ENCODE results near the gene UTF1. TPM values are rescaled to one million over a fixed set of nuclear protein-coding genes. Genes with fewer than 3 reads are reported as not detected.

Gene UTF1
- total and polyA plus RNA-seq, 9 of the 15 experiments (the other 6 are each of a cell fraction or from before 2014, with no cell fraction given): 0.35 to 0.46 TPM; not detected in 7

GRCh38 chr10:133272301-133272963, 42.4 kb downstream of the UTF1 start (continued):
- TF ChIP-seq CTCFL (IDR thresholded peaks at IDR 0.05; ENCODE audit: borderline replicate concordance, insufficient read depth, low read depth, low read length, poor library complexity, severe bottlenecking): no peak

DNA sequence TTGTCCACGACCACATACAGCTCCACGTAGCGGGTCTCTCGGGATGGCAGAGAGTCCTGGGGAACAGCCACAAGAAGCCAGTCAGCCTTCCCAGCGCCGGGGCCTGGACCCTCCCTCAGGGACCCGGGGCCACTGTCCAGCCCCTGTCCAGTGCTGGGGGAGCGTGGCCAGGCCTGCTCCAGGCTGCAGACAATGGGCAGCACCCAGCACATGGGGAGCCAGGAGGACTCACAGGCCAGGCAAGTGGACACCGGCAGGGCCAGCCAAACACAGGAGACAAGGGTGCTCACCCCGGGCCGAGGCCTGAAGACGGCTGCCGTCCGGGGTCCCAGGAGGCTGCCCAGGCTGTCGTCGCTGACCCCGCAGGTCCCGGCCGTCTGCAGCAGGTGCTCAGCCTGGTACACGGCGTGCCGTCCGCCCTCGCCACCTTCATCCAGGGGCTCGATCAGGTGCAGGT, 43.0 kb downstream of the UTF1 start:
- WGBS (ENCODE audit: insufficient coverage, low coverage, missing lambda C conversion rate): 81% methylated on average over 7 of the region's 25 CpGs
- no peak overlapping the region for H3K9ac ChIP-seq (ENCODE audit: insufficient read depth in 1 of 2, low read depth in 2 of 2, low read length in 2 of 2)
- H3K4me3 ChIP-seq: no peak overlapping the region
- no TSS peak for BruUV-seq (replicated peaks)
- no peaks in the 10 kb centered on the region for H3K9me1 ChIP-seq (ENCODE audit: control insufficient read depth, insufficient read depth, low read length)
- intact Hi-C loops (cut with micrococcal nuclease) (no loop called here), in situ Hi-C loops (cut with MboI) (no loop called here)
- no peak overlapping the region for H3K27ac ChIP-seq (ENCODE audit: extremely low read depth, low read depth, low read length)
- no peaks in the 10 kb centered on the region for H3K9me3 ChIP-seq (replicated peaks; ENCODE audit: control insufficient read depth, insufficient read depth, low read depth, low read length)
- H3K79me2 ChIP-seq (ENCODE audit: control insufficient read depth, insufficient read depth, low read length): no peaks in the 10 kb centered on the region
- H3K36me3 ChIP-seq (ENCODE audit: control insufficient read depth, insufficient read depth, low read length): no peaks in the 10 kb centered on the region
- no peaks in the 10 kb centered on the region for H3K27me3 ChIP-seq (ENCODE audit: control insufficient read depth in 2 of 2, insufficient read depth in 2 of 2, low read length in 2 of 2)
- no peak overlapping the region for H3K4me2 ChIP-seq (ENCODE audit: insufficient read depth, low read length)
- H4K20me1 ChIP-seq (replicated peaks; ENCODE audit: control insufficient read depth, insufficient read depth, low read length): no peaks in the 10 kb centered on the region
- ChIA-PET CTCF (ENCODE audit: low intra/inter-chr PET ratio) (no interaction called here), POLR2A (interaction anchor here (0.6 kb wide), 1 partner anchor 868 kb away, joined by 3 read pairs; no protein-coding TSS in a partner anchor)
- no peak overlapping the region for H2AFZ ChIP-seq (ENCODE audit: low read depth, low read length)
- no peak for DNase-seq (ENCODE audit: extremely low read depth in 1 of 4, low spot score in 3 of 4)
- TF ChIP-seq MCM2 (IDR thresholded peaks at IDR 0.05; ENCODE audit: low read depth): no peak
- TF ChIP-seq HNRNPH1 (optimal IDR thresholded peaks at IDR 0.05; ENCODE audit: low read depth, low read length): no peak
- no peak for TF ChIP-seq HSF4 (CRISPR knock-in tag; IDR thresholded peaks at IDR 0.05; ENCODE audit: borderline replicate concordance)
- no peak for TF ChIP-seq FOXO4 (CRISPR knock-in tag; IDR thresholded peaks at IDR 0.05)
- no peak for TF ChIP-seq ZNF780A (CRISPR knock-in tag; IDR thresholded peaks at IDR 0.05)
- TF ChIP-seq CBFA2T3 (IDR thresholded peaks at IDR 0.05): no peak
- TF ChIP-seq ZNF217 (CRISPR knock-in tag; IDR thresholded peaks at IDR 0.05): no peak
- TF ChIP-seq RBM14 (IDR thresholded peaks at IDR 0.05; ENCODE audit: borderline replicate concordance, insufficient read depth, low read depth, low read length): no peak
- no peak for TF ChIP-seq SPI1 (IDR thresholded peaks at IDR 0.05; ENCODE audit: borderline replicate concordance, low read depth, low read length)
- no peak for TF ChIP-seq HOXB6 (CRISPR knock-in tag; IDR thresholded peaks at IDR 0.05; ENCODE audit: borderline replicate concordance)
- TF ChIP-seq MTA3 (IDR thresholded peaks at IDR 0.05; ENCODE audit: borderline replicate concordance): no peak
- no peak for TF ChIP-seq RBM25 (IDR thresholded peaks at IDR 0.05; ENCODE audit: low read depth, low read length, severe bottlenecking)
- TF ChIP-seq, protein P1, sequence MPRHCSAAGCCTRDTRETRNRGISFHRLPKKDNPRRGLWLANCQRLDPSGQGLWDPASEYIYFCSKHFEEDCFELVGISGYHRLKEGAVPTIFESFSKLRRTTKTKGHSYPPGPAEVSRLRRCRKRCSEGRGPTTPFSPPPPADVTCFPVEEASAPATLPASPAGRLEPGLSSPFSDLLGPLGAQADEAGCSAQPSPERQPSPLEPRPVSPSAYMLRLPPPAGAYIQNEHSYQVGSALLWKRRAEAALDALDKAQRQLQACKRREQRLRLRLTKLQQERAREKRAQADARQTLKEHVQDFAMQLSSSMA (CRISPR knock-in tag; IDR thresholded peaks at IDR 0.05): no peak
- ATAC-seq: no peak
- no peak for FAIRE-seq
- H3K4me1 ChIP-seq (replicated peaks in 1 of 2; ENCODE audit: control insufficient read depth in 2 of 2, insufficient read depth in 2 of 2, low read length in 2 of 2): peaks cover 25 to 92% of the 10 kb centered on the region in 2 experiments

Measured in K562 (cell line).